MCF 10A (cell line): ENCODE measurements around the gene PPP1R13L. TPM values are rescaled to one million over a fixed set of nuclear protein-coding genes. Genes with fewer than 3 reads are reported as not detected.
A peak's percentile ranks its signal among the peaks of the same experiment; 100 is the strongest.

Experiments used
- BruUV-seq: library from RNA; stranded (reverse); fragments of 400-500 nt; replicated peaks from 2 replicates; lab custom pipeline; 2021; lab: Mats Ljungman, UMichigan
- CTCF ChIA-PET: fragments of 300-600 bp; sonication (Branson Sonifier 250); formaldehyde crosslinking; extraction: SDS; loops from one replicate; lab custom pipeline; 2021; ENCODE audit warnings: antibody characterized with exemption, inconsistent platforms; lab: Yijun Ruan, JAX
- POLR2A ChIA-PET: fragments of 300-600, 350-650 bp; sonication (Branson Sonifier 250); formaldehyde crosslinking; extraction: SDS; loops from one replicate; lab custom pipeline; 2020; ENCODE audit warnings: antibody characterized with exemption, inconsistent platforms; lab: Yijun Ruan, JAX
- DNase-seq: peaks from one replicate; pipeline ENCODE4 v3.0.0-alpha.2; 2018; ENCODE audit not compliant: unreplicated experiment
- H3K27ac Mint-ChIP-seq: one replicate; pipeline ENCODE4 v1.8.0; 2022; ENCODE audit warnings: mild to moderate bottlenecking, low read depth, mixed read lengths; ENCODE audit not compliant: unreplicated experiment
- H3K27me3 Mint-ChIP-seq: one replicate; pipeline ENCODE4 v1.8.0; 2022; ENCODE audit warnings: mixed read lengths; ENCODE audit not compliant: insufficient read depth, unreplicated experiment
- H3K36me3 Mint-ChIP-seq: one replicate; pipeline ENCODE4 v1.8.0; 2022; ENCODE audit warnings: mild to moderate bottlenecking, moderate library complexity, mixed read lengths; ENCODE audit not compliant: insufficient read depth, unreplicated experiment
- H3K4me1 Mint-ChIP-seq: one replicate; pipeline ENCODE4 v1.8.0; 2022; ENCODE audit warnings: mixed read lengths; ENCODE audit not compliant: insufficient read depth, unreplicated experiment
- H3K4me3 Mint-ChIP-seq: one replicate; pipeline ENCODE4 v1.8.0; 2022; ENCODE audit warnings: mild to moderate bottlenecking, moderate library complexity, mixed read lengths; ENCODE audit not compliant: unreplicated experiment
- H3K9me3 Mint-ChIP-seq: one replicate; pipeline ENCODE4 v1.8.0; 2022; ENCODE audit warnings: mixed read lengths; ENCODE audit not compliant: unreplicated experiment
- intact Hi-C: fragments of 100-400 bp; cut with micrococcal nuclease; formaldehyde crosslinking; loops from 2 replicates; pipeline ENCODE4 v1.14.1; 2022
- total RNA-seq: library from RNA; stranded (reverse); gene quantifications from 2 replicates; pipeline ENCODE4 v1.2.3, GENCODE V29; 2022
- TF ChIP-seq, protein P1 (sequence below): fragments of 200-600 bp; IDR thresholded peaks from one replicate; pipeline ENCODE4 v1.8.0; 2022; ENCODE audit warnings: antibody characterized with exemption, mild to moderate bottlenecking; ENCODE audit not compliant: unreplicated experiment

Gene PPP1R13L
- total RNA-seq, 1 experiment from 2014 or later: 161 TPM

DNA sequence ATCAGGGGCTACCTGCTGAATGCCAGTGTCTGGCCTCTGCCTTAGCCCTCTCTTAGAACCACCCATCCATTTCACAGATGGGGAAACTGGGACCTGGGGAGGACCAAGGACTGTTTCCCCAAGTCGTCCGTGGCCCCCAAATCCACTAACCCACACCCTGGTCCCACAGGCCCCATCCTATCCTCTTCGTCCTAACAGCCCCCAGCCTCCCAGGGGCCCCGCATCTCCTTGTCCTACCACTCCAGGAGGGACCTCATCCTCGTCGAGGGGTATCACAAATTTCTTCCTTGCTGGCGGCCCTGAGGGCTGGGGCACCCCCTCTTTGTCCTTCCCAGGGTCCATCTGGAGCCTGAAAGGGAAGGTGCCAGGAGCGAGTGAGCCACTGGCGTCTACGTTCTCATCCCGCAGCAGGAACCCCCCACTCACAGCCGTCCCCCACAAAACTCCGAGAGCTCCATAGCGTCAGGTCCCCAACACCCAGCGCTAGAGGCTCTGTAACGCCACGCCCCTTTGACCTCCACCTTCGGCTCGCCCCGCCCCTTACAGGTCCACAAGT, 18.2 kb upstream of the PPP1R13L start:
- no peak for DNase-seq
- BruUV-seq: TSS peak; percentile 73
- ChIA-PET CTCF (interaction anchor here (0.8 to 21.1 kb wide), 2 partner anchors 21 to 57 kb away, joined by 3 to 386 read pairs; no protein-coding TSS in a partner anchor), POLR2A (interaction anchor here (0.5 to 3.4 kb wide), 9 partner anchors 16 to 480 kb away, joined by 3 to 82 read pairs (median 6); partner anchors contain the start of gene PPP1R13L)
- Mint-ChIP-seq H3K9me3 (no peaks in the 10 kb centered on the region), H3K4me1 (peaks cover 29% of the 10 kb centered on the region), H3K4me3 (peak overlapping the region; percentile 97), H3K27me3 (no peaks in the 10 kb centered on the region), H3K27ac (peak overlapping the region; percentile 100), H3K36me3 (peaks cover 33% of the 10 kb centered on the region)
- TF ChIP-seq, protein P1, sequence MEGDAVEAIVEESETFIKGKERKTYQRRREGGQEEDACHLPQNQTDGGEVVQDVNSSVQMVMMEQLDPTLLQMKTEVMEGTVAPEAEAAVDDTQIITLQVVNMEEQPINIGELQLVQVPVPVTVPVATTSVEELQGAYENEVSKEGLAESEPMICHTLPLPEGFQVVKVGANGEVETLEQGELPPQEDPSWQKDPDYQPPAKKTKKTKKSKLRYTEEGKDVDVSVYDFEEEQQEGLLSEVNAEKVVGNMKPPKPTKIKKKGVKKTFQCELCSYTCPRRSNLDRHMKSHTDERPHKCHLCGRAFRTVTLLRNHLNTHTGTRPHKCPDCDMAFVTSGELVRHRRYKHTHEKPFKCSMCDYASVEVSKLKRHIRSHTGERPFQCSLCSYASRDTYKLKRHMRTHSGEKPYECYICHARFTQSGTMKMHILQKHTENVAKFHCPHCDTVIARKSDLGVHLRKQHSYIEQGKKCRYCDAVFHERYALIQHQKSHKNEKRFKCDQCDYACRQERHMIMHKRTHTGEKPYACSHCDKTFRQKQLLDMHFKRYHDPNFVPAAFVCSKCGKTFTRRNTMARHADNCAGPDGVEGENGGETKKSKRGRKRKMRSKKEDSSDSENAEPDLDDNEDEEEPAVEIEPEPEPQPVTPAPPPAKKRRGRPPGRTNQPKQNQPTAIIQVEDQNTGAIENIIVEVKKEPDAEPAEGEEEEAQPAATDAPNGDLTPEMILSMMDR: no peak
- intact Hi-C loops: loop anchor here (1.0 kb wide), 1 partner anchor 18 kb away; the partner anchor contains the start of gene PPP1R13L

DNA sequence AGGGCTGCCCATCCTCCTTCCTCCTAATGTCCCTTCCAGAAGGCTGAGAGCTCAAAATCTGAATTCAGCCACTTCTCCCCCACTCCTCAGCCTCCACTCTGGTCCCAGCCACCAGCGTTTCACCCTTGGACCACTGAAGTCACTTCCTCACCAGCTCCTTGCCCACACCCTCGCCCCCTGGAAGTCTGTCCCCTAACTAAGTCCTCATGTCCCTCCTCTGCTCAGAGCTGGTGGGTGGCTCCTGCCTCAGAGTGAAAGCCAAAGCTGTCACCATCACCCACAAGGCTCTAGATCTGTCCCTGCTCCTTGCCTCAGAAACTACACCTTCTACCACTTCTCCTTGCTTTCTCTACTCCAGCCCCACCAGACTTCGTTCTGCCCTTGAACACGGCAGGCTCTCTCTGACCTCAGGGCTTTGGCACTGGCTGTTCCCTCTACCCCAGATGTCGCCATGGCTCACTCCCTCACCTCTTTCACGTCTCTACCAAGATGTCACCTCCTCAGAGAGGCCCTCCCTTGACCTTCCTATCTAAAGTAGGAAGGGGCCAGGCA, 17.2 kb upstream of the PPP1R13L start:
- Mint-ChIP-seq H3K27me3 (no peaks in the 10 kb centered on the region), H3K4me1 (peaks cover 34% of the 10 kb centered on the region), H3K9me3 (no peaks in the 10 kb centered on the region), H3K36me3 (peaks cover 44% of the 10 kb centered on the region), H3K27ac (no peak overlapping the region), H3K4me3 (peak overlapping the region; percentile 97)
- BruUV-seq: no TSS peak
- TF ChIP-seq, protein P1: no peak
- ChIA-PET CTCF (interaction anchor here (1.5 kb wide), 1 partner anchor 63 kb away, joined by 3 read pairs; no protein-coding TSS in a partner anchor), POLR2A (no interaction called here)
- DNase-seq: no peak
- intact Hi-C loops: no loop called here

DNA sequence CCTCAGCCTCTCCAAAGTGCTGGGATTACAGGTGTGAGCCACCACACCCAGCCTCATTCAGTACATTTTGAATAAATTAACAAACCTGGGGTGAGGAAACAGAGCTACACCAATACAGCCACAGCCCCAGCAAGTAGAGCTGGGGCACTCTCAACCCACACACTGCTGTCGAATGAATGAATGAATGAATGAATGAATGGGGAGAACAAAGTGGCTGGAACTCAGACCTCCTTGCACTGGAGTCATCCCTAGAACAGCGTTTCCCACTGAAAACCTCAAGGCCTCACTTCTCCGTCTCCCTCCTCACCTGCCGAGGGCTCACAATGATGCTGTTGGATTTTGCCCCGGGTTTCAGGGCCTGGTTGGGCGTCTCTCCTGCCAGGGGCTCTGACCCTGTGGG, 16.0 kb upstream of the PPP1R13L start:
- Mint-ChIP-seq H3K36me3 (peaks cover 55% of the 10 kb centered on the region), H3K9me3 (no peaks in the 10 kb centered on the region), H3K27me3 (no peaks in the 10 kb centered on the region), H3K4me3 (no peak overlapping the region), H3K27ac (no peak overlapping the region), H3K4me1 (peaks cover 34% of the 10 kb centered on the region)
- intact Hi-C loops: no loop called here
- DNase-seq: no peak
- POLR2A ChIA-PET: no interaction called here
- BruUV-seq: no TSS peak
- TF ChIP-seq, protein P1: no peak
- CTCF ChIA-PET: interaction anchor here (0.5 to 1.5 kb wide), 2 partner anchors 64 to 218 kb away, joined by 3 read pairs; no protein-coding TSS in a partner anchor

DNA sequence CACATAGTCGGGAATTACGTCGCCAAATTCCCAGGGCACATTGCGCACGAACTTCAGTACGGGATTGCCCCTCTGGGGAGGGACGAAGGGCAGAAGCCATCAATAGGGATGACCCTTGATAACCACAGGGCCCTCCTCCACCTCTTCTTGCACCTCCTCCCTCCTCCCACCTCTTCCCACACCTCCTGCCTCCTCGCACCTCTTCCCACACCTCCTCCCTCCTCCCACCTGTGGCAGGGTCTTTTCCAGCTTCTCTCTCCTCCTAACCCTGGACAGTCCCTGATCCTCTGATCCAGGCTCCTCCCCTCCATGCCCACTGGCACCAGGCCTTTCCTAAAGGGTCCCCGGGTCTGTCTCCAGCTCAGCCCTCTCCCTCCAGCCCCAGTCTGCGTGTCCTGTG, 15.5 kb upstream of the PPP1R13L start:
- BruUV-seq: no TSS peak
- Mint-ChIP-seq H3K9me3 (no peaks in the 10 kb centered on the region), H3K27me3 (no peaks in the 10 kb centered on the region), H3K36me3 (peaks cover 60% of the 10 kb centered on the region), H3K4me3 (no peak overlapping the region), H3K27ac (no peak overlapping the region), H3K4me1 (peaks cover 29% of the 10 kb centered on the region)
- CTCF ChIA-PET: interaction anchor here (0.5 to 0.6 kb wide), 3 partner anchors 49 to 1349 kb away, joined by 3 read pairs; no protein-coding TSS in a partner anchor
- TF ChIP-seq, protein P1: no peak
- DNase-seq: no peak
- POLR2A ChIA-PET: no interaction called here
- intact Hi-C loops: no loop called here
